ENCODE measurements around the gene NXPH1. TPM values are rescaled to one million over a fixed set of nuclear protein-coding genes. Genes with fewer than 3 reads are reported as not detected.

NXPH1 gene
- total and polyA plus RNA-seq, 2 experiments from 2014 or later, result 0.45 to 3.0 TPM

DNA sequence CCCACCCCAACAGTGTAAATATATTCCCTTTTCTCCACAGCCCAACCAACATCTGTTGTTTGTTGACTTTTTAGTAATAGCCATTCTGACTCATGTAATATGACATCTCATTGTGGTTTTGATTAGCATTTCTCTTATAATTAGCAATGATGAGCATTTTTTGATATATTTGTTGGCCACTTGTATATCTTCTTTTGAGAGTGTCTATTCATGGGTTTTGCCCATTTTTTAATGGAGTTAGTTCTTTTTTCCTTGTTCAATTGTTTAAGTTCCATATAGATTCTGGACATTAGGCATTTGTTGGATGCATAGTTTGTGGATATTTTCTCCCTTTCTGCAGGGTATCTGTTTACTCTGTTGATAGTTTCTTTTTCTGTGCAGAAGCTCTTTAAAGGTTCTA is 340.1 kb downstream of the NXPH1 start:
- TF ChIP-seq, protein P1, sequence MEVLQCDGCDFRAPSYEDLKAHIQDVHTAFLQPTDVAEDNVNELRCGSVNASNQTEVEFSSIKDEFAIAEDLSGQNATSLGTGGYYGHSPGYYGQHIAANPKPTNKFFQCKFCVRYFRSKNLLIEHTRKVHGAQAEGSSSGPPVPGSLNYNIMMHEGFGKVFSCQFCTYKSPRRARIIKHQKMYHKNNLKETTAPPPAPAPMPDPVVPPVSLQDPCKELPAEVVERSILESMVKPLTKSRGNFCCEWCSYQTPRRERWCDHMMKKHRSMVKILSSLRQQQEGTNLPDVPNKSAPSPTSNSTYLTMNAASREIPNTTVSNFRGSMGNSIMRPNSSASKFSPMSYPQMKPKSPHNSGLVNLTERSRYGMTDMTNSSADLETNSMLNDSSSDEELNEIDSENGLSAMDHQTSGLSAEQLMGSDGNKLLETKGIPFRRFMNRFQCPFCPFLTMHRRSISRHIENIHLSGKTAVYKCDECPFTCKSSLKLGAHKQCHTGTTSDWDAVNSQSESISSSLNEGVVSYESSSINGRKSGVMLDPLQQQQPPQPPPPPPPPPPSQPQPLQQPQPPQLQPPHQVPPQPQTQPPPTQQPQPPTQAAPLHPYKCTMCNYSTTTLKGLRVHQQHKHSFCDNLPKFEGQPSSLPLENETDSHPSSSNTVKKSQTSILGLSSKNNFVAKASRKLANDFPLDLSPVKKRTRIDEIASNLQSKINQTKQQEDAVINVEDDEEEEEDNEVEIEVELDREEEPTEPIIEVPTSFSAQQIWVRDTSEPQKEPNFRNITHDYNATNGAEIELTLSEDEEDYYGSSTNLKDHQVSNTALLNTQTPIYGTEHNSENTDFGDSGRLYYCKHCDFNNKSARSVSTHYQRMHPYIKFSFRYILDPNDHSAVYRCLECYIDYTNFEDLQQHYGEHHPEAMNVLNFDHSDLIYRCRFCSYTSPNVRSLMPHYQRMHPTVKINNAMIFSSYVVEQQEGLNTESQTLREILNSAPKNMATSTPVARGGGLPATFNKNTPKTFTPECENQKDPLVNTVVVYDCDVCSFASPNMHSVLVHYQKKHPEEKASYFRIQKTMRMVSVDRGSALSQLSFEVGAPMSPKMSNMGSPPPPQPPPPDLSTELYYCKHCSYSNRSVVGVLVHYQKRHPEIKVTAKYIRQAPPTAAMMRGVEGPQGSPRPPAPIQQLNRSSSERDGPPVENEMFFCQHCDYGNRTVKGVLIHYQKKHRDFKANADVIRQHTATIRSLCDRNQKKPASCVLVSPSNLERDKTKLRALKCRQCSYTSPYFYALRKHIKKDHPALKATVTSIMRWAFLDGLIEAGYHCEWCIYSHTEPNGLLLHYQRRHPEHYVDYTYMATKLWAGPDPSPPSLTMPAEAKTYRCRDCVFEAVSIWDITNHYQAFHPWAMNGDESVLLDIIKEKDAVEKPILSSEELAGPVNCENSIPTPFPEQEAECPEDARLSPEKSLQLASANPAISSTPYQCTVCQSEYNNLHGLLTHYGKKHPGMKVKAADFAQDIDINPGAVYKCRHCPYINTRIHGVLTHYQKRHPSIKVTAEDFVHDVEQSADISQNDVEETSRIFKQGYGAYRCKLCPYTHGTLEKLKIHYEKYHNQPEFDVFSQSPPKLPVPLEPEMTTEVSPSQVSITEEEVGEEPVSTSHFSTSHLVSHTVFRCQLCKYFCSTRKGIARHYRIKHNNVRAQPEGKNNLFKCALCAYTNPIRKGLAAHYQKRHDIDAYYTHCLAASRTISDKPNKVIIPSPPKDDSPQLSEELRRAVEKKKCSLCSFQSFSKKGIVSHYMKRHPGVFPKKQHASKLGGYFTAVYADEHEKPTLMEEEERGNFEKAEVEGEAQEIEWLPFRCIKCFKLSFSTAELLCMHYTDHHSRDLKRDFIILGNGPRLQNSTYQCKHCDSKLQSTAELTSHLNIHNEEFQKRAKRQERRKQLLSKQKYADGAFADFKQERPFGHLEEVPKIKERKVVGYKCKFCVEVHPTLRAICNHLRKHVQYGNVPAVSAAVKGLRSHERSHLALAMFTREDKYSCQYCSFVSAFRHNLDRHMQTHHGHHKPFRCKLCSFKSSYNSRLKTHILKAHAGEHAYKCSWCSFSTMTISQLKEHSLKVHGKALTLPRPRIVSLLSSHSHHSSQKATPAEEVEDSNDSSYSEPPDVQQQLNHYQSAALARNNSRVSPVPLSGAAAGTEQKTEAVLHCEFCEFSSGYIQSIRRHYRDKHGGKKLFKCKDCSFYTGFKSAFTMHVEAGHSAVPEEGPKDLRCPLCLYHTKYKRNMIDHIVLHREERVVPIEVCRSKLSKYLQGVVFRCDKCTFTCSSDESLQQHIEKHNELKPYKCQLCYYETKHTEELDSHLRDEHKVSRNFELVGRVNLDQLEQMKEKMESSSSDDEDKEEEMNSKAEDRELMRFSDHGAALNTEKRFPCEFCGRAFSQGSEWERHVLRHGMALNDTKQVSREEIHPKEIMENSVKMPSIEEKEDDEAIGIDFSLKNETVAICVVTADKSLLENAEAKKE (CRISPR knock-in tag; IDR thresholded peaks at IDR 0.05), result no peak
- no peak for TF ChIP-seq STAT1 (IDR thresholded peaks at IDR 0.05; ENCODE audit: unreplicated experiment)
- TF ChIP-seq ZNF331 (CRISPR knock-in tag; IDR thresholded peaks at IDR 0.05; ENCODE audit: low read depth), result no peak
- no peak for TF ChIP-seq ZNF114 (CRISPR knock-in tag; IDR thresholded peaks at IDR 0.05)
- TF ChIP-seq JUNB (IDR thresholded peaks at IDR 0.05; ENCODE audit: unreplicated experiment), result no peak
- TF ChIP-seq, protein P2, sequence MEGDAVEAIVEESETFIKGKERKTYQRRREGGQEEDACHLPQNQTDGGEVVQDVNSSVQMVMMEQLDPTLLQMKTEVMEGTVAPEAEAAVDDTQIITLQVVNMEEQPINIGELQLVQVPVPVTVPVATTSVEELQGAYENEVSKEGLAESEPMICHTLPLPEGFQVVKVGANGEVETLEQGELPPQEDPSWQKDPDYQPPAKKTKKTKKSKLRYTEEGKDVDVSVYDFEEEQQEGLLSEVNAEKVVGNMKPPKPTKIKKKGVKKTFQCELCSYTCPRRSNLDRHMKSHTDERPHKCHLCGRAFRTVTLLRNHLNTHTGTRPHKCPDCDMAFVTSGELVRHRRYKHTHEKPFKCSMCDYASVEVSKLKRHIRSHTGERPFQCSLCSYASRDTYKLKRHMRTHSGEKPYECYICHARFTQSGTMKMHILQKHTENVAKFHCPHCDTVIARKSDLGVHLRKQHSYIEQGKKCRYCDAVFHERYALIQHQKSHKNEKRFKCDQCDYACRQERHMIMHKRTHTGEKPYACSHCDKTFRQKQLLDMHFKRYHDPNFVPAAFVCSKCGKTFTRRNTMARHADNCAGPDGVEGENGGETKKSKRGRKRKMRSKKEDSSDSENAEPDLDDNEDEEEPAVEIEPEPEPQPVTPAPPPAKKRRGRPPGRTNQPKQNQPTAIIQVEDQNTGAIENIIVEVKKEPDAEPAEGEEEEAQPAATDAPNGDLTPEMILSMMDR (conservative IDR thresholded peaks at IDR 0.05; ENCODE audit: low read depth in 2 of 2), result no peak
- H3K4me3 Mint-ChIP-seq, result no peak overlapping the region
- H3K4me2 ChIP-seq, result no peak overlapping the region
- H3K36me3 ChIP-seq (ENCODE audit: insufficient read depth), result no peaks in the 10 kb centered on the region
- H3K36me3 Mint-ChIP-seq (ENCODE audit: low read depth), result no peaks in the 10 kb centered on the region
- H3K4me1 Mint-ChIP-seq, result peaks cover 10% of the 10 kb centered on the region
- no peaks in the 10 kb centered on the region for H4K20me1 ChIP-seq (replicated peaks; ENCODE audit: insufficient read depth)
- H3K27me3 Mint-ChIP-seq (ENCODE audit: insufficient read depth, low read depth, poor library complexity), result peaks cover 3% of the 10 kb centered on the region
- H3F3A ChIP-seq (replicated peaks; ENCODE audit: low read depth), result no peaks in the 10 kb centered on the region
- H3K4me1 ChIP-seq (ENCODE audit: insufficient read depth), result peaks cover 15% of the 10 kb centered on the region
- no peak overlapping the region for H3K27ac ChIP-seq (ENCODE audit: low read depth)
- H2AFZ ChIP-seq, result no peak overlapping the region
- H3K4me3 ChIP-seq, result no peak overlapping the region
- DNase-seq (ENCODE audit: low spot score), result no peak
- no peak for ATAC-seq
- no peaks in the 10 kb centered on the region for H3K27me3 ChIP-seq (ENCODE audit: insufficient read depth)
- H3K9me3 Mint-ChIP-seq, result no peaks in the 10 kb centered on the region
- H3K79me2 ChIP-seq (replicated peaks; ENCODE audit: insufficient read depth), result no peaks in the 10 kb centered on the region
- H3K27ac Mint-ChIP-seq, result no peak overlapping the region
- H3K9me2 ChIP-seq (ENCODE audit: insufficient read depth), result no peaks in the 10 kb centered on the region
